GM21367 (cell line): ENCODE measurements around the gene ARHGEF28.

ENCODE experiments used
- ATAC-seq: cut with Tn5 transposase; IDR thresholded peaks from one replicate; pipeline ENCODE4 v1.9.1; 2021; ENCODE audit not compliant: unreplicated experiment

Gene ARHGEF28

GRCh38 chr5:73844165-73844564 is 218.2 kb downstream of the ARHGEF28 start:
- no peak for ATAC-seq

DNA sequence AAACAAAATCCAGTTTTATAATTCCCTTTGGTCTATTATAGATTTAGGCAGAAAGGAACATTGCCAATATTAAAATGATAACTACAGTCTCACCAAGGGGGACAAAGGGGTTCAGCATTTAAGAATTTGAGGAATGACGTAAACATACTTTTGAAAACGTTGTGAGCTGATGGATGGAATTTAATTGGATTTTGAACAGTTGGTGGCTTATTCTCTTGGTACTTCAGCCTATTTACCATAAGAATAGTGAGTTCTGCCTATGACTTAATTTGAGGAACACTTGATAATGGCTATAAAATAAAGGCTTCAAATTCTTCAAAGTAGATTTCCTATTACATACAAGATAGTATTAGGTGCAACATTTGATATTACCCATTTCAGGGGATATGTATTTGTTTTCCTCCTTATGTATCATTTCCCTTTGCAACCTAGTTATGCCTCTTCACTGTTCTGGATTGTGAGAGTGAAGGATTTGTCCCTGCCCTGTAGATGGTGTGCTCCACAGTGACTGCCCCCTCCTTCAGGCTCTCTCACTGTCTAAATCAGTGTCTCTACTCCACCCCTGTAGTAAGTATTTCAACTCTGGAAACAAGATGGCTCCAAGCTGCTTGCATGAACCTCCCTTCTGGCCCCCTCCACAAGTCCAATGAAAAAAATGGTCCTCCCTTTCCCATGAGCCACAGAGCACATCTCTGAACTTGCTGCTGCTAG is 225.6 kb downstream of the ARHGEF28 start:
- ATAC-seq: no peak

GRCh38 chr5:73853091-73853490 is 227.1 kb downstream of the ARHGEF28 start:
- ATAC-seq: no peak

GRCh38 chr5:73856997-73857396 is 231.0 kb downstream of the ARHGEF28 start:
- no peak for ATAC-seq

DNA sequence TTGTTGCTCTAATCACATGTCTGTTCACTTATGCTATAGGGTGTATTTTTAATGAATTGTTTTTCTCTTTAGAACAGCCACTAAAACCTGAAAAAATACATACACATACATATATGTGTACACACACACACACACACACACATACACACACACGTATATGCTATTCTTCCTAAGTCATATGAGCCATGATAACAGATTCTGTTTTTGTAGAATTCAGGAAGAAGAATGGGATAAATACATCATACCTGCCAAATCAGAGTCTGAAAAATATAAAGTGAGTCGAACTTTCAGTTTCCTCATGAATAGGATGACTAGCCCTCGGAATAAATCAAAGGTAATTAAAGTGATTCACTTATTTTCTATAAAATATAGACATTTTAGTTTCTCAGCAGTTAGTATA is 231.4 kb downstream of the ARHGEF28 start:
- ATAC-seq: no peak

DNA sequence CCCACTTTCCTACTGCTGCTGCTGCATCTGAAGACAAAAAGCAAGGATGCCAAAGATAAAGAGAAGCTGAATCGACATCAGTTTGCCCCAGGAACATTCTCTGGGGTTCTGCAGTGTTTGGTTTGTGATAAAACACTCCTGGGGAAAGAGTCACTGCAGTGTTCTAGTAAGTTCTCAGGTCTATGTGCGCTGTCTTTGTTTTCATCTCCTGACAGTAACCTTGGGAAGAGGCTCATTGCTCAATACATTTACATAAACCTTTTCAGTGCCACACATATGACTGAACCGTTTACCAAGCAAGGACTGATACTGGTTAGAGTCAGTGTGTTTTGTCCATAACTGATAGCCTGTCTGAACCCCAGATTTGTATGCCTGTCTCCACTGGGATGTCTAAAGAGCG is 232.1 kb downstream of the ARHGEF28 start:
- ATAC-seq: no peak

GRCh38 chr5:73858776-73859175 is 232.8 kb downstream of the ARHGEF28 start:
- no peak for ATAC-seq

- ATAC-seq: no peak
Measured at GRCh38 chr5:73859696-73860095, 233.7 kb downstream of the ARHGEF28 start.

- no peak for ATAC-seq
Measured at GRCh38 chr5:73861313-73861988, 235.5 kb downstream of the ARHGEF28 start.

- no peak for ATAC-seq
Measured at GRCh38 chr5:73862796-73863195, 236.8 kb downstream of the ARHGEF28 start.

DNA sequence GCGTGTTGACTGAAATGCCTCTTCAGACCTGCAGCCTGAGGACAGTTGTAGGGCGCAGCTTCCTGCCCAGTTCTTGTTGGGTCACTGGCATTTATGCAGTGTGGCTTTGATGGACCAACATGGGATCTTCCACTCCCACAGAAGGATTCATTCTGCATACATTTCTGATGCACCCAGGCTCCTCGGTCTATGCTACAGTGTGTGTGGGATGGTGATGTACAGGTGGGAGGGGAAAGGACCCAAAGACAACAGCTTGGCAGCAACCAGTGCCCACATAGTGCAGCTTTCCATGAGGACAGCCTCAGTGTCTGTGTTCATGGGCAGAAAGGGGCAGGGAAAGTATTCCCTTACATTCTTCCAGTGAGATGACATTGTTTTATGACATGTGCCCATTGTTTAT is 237.9 kb downstream of the ARHGEF28 start:
- ATAC-seq: no peak

GRCh38 chr5:73865315-73865714 is 239.3 kb downstream of the ARHGEF28 start:
- ATAC-seq: no peak

DNA sequence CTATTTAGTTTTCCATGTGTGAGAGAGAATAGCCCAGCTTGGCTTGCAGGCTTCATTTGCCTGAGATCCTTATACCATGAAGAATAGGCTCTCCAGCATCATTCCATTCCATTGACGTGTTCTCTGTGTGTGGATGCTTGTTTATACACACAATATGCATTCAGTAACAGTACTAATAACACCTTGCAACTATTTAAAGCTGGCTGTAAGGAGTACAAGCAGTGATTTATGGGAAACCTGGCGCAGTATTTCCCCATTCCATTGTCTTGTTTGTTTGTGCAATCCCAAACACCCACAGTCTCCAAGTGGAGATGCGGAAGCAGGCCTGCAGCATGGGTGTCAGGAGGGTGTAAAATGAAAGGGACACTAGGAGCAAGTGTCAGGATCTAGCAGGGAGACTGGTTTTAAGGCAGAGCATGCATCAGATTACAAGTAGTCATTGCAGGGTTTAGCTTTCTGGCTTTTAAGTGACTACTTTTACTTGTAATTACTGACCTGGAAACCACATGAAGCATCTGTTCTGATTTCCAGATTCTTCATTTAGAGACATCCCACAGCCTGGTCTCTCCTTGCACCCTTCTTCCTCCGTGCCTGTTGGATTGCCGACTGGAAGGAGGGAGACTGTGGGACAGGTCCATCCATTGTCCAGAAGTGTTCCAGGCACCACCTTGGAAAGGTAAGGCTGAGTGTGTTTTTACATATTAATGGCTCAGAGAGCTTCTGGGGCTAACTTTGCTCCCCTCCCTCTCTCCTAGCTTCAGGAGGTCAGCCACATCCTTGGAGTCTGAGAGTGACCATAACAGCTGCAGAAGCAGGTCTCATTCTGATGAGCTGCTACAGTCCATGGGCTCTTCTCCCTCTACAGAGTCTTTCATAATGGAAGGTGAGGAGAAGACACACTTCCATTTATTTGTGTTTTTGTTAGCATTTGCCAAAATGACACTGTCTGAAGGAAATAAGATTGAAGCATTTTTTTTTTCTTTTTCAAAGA is 241.6 kb downstream of the ARHGEF28 start:
- no peak for ATAC-seq

- ATAC-seq: no peak
Measured at GRCh38 chr5:73883646-73884045, 257.6 kb downstream of the ARHGEF28 start.

- no peak for ATAC-seq
Measured at GRCh38 chr5:73887688-73888087, 261.7 kb downstream of the ARHGEF28 start.

DNA sequence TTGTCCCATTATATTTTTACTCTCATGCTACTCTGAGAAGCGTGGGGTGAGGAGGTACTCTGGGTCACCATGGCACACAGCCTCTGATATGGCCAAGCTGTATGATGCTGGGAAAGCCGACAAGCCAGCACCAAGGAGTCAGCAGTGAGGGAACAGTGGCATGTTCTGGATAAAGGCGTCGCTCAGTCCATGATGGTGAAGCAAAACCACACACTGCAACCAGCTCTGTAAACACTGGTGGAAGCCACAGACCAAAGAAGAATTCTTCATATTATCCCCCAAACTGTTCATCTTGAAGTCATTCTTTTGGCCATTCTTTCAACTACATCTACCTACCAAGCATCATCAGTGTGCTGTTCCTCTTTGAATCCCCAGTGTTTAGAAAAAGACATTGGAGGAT is 264.6 kb downstream of the ARHGEF28 start:
- no peak for ATAC-seq

GRCh38 chr5:73892218-73892617 is 266.2 kb downstream of the ARHGEF28 start:
- no peak for ATAC-seq

GRCh38 chr5:73892806-73893205 is 266.8 kb downstream of the ARHGEF28 start:
- ATAC-seq: no peak

GRCh38 chr5:73893813-73894212 is 267.8 kb downstream of the ARHGEF28 start:
- no peak for ATAC-seq

- ATAC-seq: no peak
Measured at GRCh38 chr5:73894860-73895259, 268.9 kb downstream of the ARHGEF28 start.

- ATAC-seq: no peak
Measured at GRCh38 chr5:73895471-73895870, 269.5 kb downstream of the ARHGEF28 start.

DNA sequence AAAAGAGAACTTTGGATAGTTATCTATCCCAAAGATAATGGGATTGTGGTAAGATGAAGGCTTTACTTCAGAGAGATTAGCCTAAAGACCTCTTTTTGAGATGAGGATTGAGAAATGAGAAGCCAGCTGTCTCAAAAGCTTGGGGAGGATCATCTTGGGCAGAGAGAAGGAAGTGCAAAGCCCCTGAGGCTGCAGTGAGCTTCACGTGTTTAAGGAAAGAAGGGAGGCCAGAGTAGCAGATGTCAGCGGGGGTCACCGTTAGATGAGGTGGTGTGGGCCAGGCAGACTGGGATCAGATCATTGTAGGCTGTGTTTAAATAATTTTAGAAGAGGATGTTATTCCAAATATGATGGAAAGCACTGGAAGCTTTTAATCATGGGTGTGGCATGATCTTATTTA is 270.1 kb downstream of the ARHGEF28 start:
- ATAC-seq: no peak
